BE2C (cell line): Measurements from ENCODE around the gene PLA2G3.

ENCODE experiments used
- DNase-seq: peaks from one replicate; pipeline ENCODE4 v3.0.0-alpha.2; 2020
- H3K27me3 ChIP-seq: fragments of 250-450 bp; sonication (Bioruptor Pico); 2 replicates; pipeline ENCODE4 v1.5.1; 2020; ENCODE audit warnings: mild to moderate bottlenecking
- H3K36me3 ChIP-seq: fragments of 250-450 bp; sonication (Bioruptor Pico); 2 replicates; pipeline ENCODE4 v1.5.1; 2020; ENCODE audit warnings: mild to moderate bottlenecking
- H3K4me1 ChIP-seq: fragments of 250-450 bp; sonication (Bioruptor Pico); 2 replicates; pipeline ENCODE4 v1.5.1; 2020
- H3K4me3 ChIP-seq: 2 replicates; pipeline ENCODE4 v1.5.1; 2011; ENCODE audit warnings: low read depth, low read length
- H3K9me3 ChIP-seq: fragments of 250-450 bp; sonication (Bioruptor Pico); 2 replicates; pipeline ENCODE4 v1.5.1; 2020
- CTCF ChIP-seq: IDR thresholded peaks from 2 replicates; pipeline ENCODE4 v1.5.1; 2012; ENCODE audit warnings: mild to moderate bottlenecking, low read depth, low read length

Gene PLA2G3

DNA sequence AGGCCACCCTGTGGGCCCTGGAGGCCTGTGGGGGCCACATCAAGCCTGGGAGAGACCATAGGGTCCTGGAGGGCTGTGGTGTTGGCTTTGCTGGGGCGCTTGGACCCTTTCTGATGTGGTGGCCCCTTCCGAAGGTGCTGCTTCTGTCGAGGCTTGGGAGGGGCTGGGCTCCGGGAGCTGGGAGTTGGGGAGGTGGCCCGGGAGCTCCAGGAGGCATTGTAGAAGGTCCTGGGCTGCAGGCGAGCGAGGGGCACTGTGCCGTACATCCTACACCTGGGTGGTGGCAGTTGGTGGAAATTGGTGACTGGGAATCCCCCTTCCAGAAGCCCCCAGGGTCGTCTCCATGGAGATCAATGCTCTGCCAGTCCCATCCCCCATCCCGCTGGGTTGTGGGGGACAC lies 2.6 kb downstream of the PLA2G3 start:
- Histone ChIP-seq H3K4me3 (no peak overlapping the region), H3K9me3 (no peaks in the 10 kb centered on the region), H3K36me3 (no peaks in the 10 kb centered on the region), H3K27me3 (no peaks in the 10 kb centered on the region), H3K4me1 (no peaks in the 10 kb centered on the region)
- DNase-seq: no peak
- TF ChIP-seq CTCF: no peak

GRCh38 chr22:31136711-31137110 lies 3.6 kb downstream of the PLA2G3 start:
- no peak overlapping the region for H3K4me3 ChIP-seq
- H3K36me3 ChIP-seq: no peaks in the 10 kb centered on the region
- H3K27me3 ChIP-seq: no peaks in the 10 kb centered on the region
- no peak for TF ChIP-seq CTCF
- H3K4me1 ChIP-seq: no peaks in the 10 kb centered on the region; the same call in 1 of the 2 replicates
- no peaks in the 10 kb centered on the region for H3K9me3 ChIP-seq
- DNase-seq: no peak

- Histone ChIP-seq H3K4me3 (no peak overlapping the region), H3K27me3 (no peaks in the 10 kb centered on the region), H3K9me3 (no peaks in the 10 kb centered on the region), H3K36me3 (no peaks in the 10 kb centered on the region), H3K4me1 (no peaks in the 10 kb centered on the region; the same call in none of the 2 replicates)
- DNase-seq: no peak
- no peak for TF ChIP-seq CTCF
Observed at GRCh38 chr22:31136155-31136554, 4.2 kb downstream of the PLA2G3 start.

- Histone ChIP-seq H3K36me3 (no peaks in the 10 kb centered on the region), H3K9me3 (no peaks in the 10 kb centered on the region), H3K4me1 (no peaks in the 10 kb centered on the region; the same call in none of the 2 replicates), H3K27me3 (no peaks in the 10 kb centered on the region), H3K4me3 (no peak overlapping the region)
- TF ChIP-seq CTCF: no peak
- no peak for DNase-seq
Observed at GRCh38 chr22:31135706-31136105, 4.6 kb downstream of the PLA2G3 start.

DNA sequence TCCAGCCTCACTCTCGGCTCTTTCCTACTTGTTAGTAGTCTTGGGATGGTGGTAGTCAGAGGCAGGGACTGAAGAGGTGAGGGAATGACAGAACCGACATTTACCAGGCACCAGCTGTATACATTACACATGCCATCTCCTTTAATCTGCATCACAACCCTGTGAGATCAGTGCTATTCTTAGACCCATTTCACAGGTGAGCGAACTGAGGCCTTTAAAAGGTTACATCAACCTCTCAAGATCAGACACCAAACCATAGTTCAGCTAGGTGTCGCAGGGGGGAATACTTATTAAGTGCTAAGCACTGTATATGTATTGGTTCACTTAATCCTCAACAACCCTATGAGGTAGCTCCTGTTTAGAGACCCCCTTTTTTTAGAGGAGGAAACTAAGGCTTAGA lies 5.6 kb downstream of the PLA2G3 start:
- Histone ChIP-seq H3K4me1 (no peaks in the 10 kb centered on the region; the same call in none of the 2 replicates), H3K4me3 (no peak overlapping the region), H3K36me3 (no peaks in the 10 kb centered on the region), H3K9me3 (no peaks in the 10 kb centered on the region), H3K27me3 (no peaks in the 10 kb centered on the region)
- TF ChIP-seq CTCF: no peak
- DNase-seq: no peak

- DNase-seq: no peak
- TF ChIP-seq CTCF: no peak
- no peak overlapping the region for H3K4me3 ChIP-seq
- no peaks in the 10 kb centered on the region for H3K27me3 ChIP-seq
- no peaks in the 10 kb centered on the region; the same call in none of the 2 replicates for H3K4me1 ChIP-seq
- no peaks in the 10 kb centered on the region for H3K9me3 ChIP-seq
- no peaks in the 10 kb centered on the region for H3K36me3 ChIP-seq
Observed at GRCh38 chr22:31133911-31134310, 6.4 kb downstream of the PLA2G3 start.
